GM12872 (cell line): ENCODE measurements around the gene OMP.

Source experiments
- CTCF ChIP-seq: IDR thresholded peaks from 3 replicates; pipeline ENCODE4 v1.5.1; 2011; ENCODE audit warnings: low read depth, mild to moderate bottlenecking, low read length, moderate library complexity; ENCODE audit not compliant: insufficient read depth

OMP gene

GRCh38 chr11:77127235-77127911 lies 24.7 kb downstream of the OMP start:
- peak; percentile 98 for TF ChIP-seq CTCF

GRCh38 chr11:77127920-77128691 lies 25.5 kb downstream of the OMP start, which contains the start of gene MYO7A:
Gene MYO7A, plus strand, starts transcription at chr11:77128246. Its CDS starts 2,389 bp downstream, at chr11:77130635.
- TF ChIP-seq CTCF = no peak

GRCh38 chr11:77129069-77129841 lies 26.6 kb downstream of the OMP start:
- no peak for TF ChIP-seq CTCF

- TF ChIP-seq CTCF = no peak
Measured at GRCh38 chr11:77129842-77130756, 27.5 kb downstream of the OMP start.

GRCh38 chr11:77130763-77131513 lies 28.3 kb downstream of the OMP start:
- TF ChIP-seq CTCF = no peak

GRCh38 chr11:77131560-77131959 lies 28.9 kb downstream of the OMP start:
- no peak for TF ChIP-seq CTCF
